GM21515 (cell line): ENCODE data around the gene CLIC6.

Experiments
- ATAC-seq: cut with Tn5 transposase; IDR thresholded peaks from one replicate; pipeline ENCODE4 v1.9.1; 2021; ENCODE audit not compliant: unreplicated experiment

CLIC6 gene

GRCh38 chr21:34762786-34763185 is 94.0 kb downstream of the CLIC6 start:
- no peak for ATAC-seq

GRCh38 chr21:34764715-34765284 is 96.0 kb downstream of the CLIC6 start:
- ATAC-seq = no peak

GRCh38 chr21:34765619-34766018 is 96.8 kb downstream of the CLIC6 start:
- no peak for ATAC-seq

GRCh38 chr21:34766862-34767261 is 98.1 kb downstream of the CLIC6 start:
- no peak for ATAC-seq
